K562 (cell line): ENCODE measurements around the gene HRAS. TPM values are rescaled to one million over a fixed set of nuclear protein-coding genes. Genes with fewer than 3 reads are reported as not detected.

ENCODE experiments used
- ATAC-seq: fragments of 200-7000 bp; cut with Tn5 transposase; 3 replicates; pipeline ENCODE4 v1.9.1; 2020; ENCODE audit warnings: moderate library complexity
- BruUV-seq: library from RNA; stranded (reverse); fragments of 400-500 nt; replicated peaks from 2 replicates; lab custom pipeline; 2021; lab: Mats Ljungman, UMichigan
- CTCF ChIA-PET: fragments of 300-600 bp; formaldehyde crosslinking; extraction: SDS; loops from one replicate; lab custom pipeline; 2021; ENCODE audit warnings: low intra/inter-chr PET ratio; lab: Yijun Ruan, JAX
- POLR2A ChIA-PET: fragments of 300-600, 350-650 bp; sonication (Branson Sonifier 250); formaldehyde crosslinking; extraction: SDS; loops from one replicate; lab custom pipeline; 2021; ENCODE audit warnings: antibody characterized with exemption, inconsistent platforms; lab: Yijun Ruan, JAX
- DNase-seq, 4 experiments: peaks; one replicate each; pipeline versions ENCODE4 v3.0.0 to v3.0.0-alpha.2; 2011 to 2018; ENCODE audit warnings: low spot score in 3 of 4, mixed read lengths in 3 of 4; ENCODE audit errors: extremely low read depth in 1 of 4
- FAIRE-seq: peaks from 2 replicates; lab custom pipeline; 2011; peaks lifted over from hg19 to GRCh38; lab: Jason Lieb, UNC
- H2AFZ ChIP-seq: 2 replicates; pipeline ENCODE4 v1.6.0; 2011; ENCODE audit warnings: low read depth, low read length, control low read depth, inconsistent platforms
- H3K27ac ChIP-seq: fragments of 200-600 bp; 3 replicates; pipeline ENCODE4 v1.8.0; 2011; ENCODE audit warnings: low read depth, mild to moderate bottlenecking, control low read depth, inconsistent platforms, low read length, moderate library complexity, mixed read lengths; ENCODE audit errors: extremely low read depth
- H3K27me3 ChIP-seq, 2 experiments: fragments of 300-600 bp in 1 of 2; 2 replicates in 1 of 2; 3 replicates in 1 of 2; pipeline versions ENCODE4 v1.6.0 to v1.8.0; 2011; ENCODE audit warnings: inconsistent platforms in 2 of 2, low read length in 2 of 2, mild to moderate bottlenecking in 1 of 2, mixed read lengths in 1 of 2, moderate library complexity in 1 of 2; ENCODE audit not compliant: control insufficient read depth in 2 of 2, insufficient read depth in 2 of 2
- H3K36me3 ChIP-seq: fragments of 300-600 bp; 3 replicates; pipeline ENCODE4 v1.8.0; 2011; ENCODE audit warnings: mild to moderate bottlenecking, low read length, inconsistent platforms; ENCODE audit not compliant: control insufficient read depth, insufficient read depth
- H3K4me1 ChIP-seq, 2 experiments: fragments of 200-600 bp in 1 of 2; replicated peaks in 1 of 2; 2 replicates in 1 of 2; 3 replicates in 1 of 2; pipeline versions ENCODE4 v1.5.1 to v1.8.0; 2011; ENCODE audit warnings: inconsistent platforms in 2 of 2, low read length in 2 of 2, mild to moderate bottlenecking in 1 of 2, mixed read lengths in 1 of 2, moderate library complexity in 1 of 2; ENCODE audit not compliant: control insufficient read depth in 2 of 2, insufficient read depth in 2 of 2
- H3K4me2 ChIP-seq: 2 replicates; pipeline ENCODE4 v1.6.1; 2011; ENCODE audit warnings: low read length, control low read depth, inconsistent platforms, mixed read lengths; ENCODE audit not compliant: insufficient read depth
- H3K4me3 ChIP-seq: fragments of 200-600 bp; sonication (generic), shearing (Covaris generic); 2 replicates; pipeline ENCODE4 v1.5.1; 2016; ENCODE audit warnings: control low read depth, inconsistent platforms
- H3K79me2 ChIP-seq: fragments of 200-600 bp; 3 replicates; pipeline ENCODE4 v1.8.0; 2011; ENCODE audit warnings: low read length, inconsistent platforms; ENCODE audit not compliant: control insufficient read depth, insufficient read depth
- H3K9ac ChIP-seq, 2 experiments: 2 replicates each; pipeline versions ENCODE4 v1.6.0 to v1.6.1; 2011; ENCODE audit warnings: low read depth in 2 of 2, low read length in 2 of 2, control low read depth in 1 of 2, inconsistent platforms in 1 of 2, mild to moderate bottlenecking in 1 of 2, mixed read lengths in 1 of 2; ENCODE audit not compliant: insufficient read depth in 1 of 2
- H3K9me1 ChIP-seq: one replicate; pipeline ENCODE4 v1.6.0; 2011; ENCODE audit warnings: inconsistent platforms, mild to moderate bottlenecking, low read length, moderate library complexity; ENCODE audit not compliant: control insufficient read depth, insufficient read depth
- H3K9me3 ChIP-seq: replicated peaks from 2 replicates; pipeline ENCODE4 v1.5.1; 2011; ENCODE audit warnings: low read depth, low read length, inconsistent platforms; ENCODE audit not compliant: control insufficient read depth, insufficient read depth
- H4K20me1 ChIP-seq: replicated peaks from 2 replicates; pipeline ENCODE4 v1.6.1; 2011; ENCODE audit warnings: low read length, inconsistent platforms, mixed read lengths; ENCODE audit not compliant: control insufficient read depth, insufficient read depth
- ARID1B ChIP-seq: fragments of 450-650 bp; IDR thresholded peaks from 2 replicates; pipeline ENCODE4 v1.6.1; 2016; ENCODE audit warnings: antibody characterized with exemption, mild to moderate bottlenecking, inconsistent platforms
- EWSR1 ChIP-seq: fragments of 450-650 bp; IDR thresholded peaks from 2 replicates; pipeline ENCODE4 v1.6.1; 2018; ENCODE audit warnings: borderline replicate concordance, mild to moderate bottlenecking, low read depth, moderate library complexity; ENCODE audit not compliant: partially characterized antibody
- POLR2B ChIP-seq: fragments of 450-650 bp; IDR thresholded peaks from 2 replicates; pipeline ENCODE4 v1.6.1; 2018; ENCODE audit warnings: low read depth; ENCODE audit not compliant: partially characterized antibody
- REST ChIP-seq, 2 experiments: fragments of 450-650 bp; formaldehyde crosslinking in 1 of 2; IDR thresholded peaks; 2 replicates each; pipeline versions ENCODE4 v1.4.0 to v1.6.1; 2014 to 2020; ENCODE audit warnings: mild to moderate bottlenecking in 2 of 2, borderline replicate concordance in 1 of 2, low read depth in 1 of 2
- SAFB2 ChIP-seq: fragments of 200-400 bp; formaldehyde crosslinking; IDR thresholded peaks from 2 replicates; pipeline ENCODE4 v1.6.1; 2018; ENCODE audit warnings: borderline replicate concordance, low read length, low read depth, moderate library complexity; ENCODE audit not compliant: severe bottlenecking
- SMAD4 ChIP-seq: fragments of 250-450 bp; sonication (Bioruptor Pico); conservative IDR thresholded peaks from 2 replicates; pipeline ENCODE4 v1.8.0; 2021; ENCODE audit warnings: inconsistent platforms, mild to moderate bottlenecking, moderate library complexity
- THRB ChIP-seq: fragments of 450-650 bp; formaldehyde crosslinking; conservative IDR thresholded peaks from 2 replicates; pipeline ENCODE4 v1.4.0; 2022; ENCODE audit warnings: mild to moderate bottlenecking, missing genetic modification characterization
- WGBS: fragments of 100-300 bp; shearing (Covaris generic); methylation state at CpG from one replicate; pipeline ENCODE4 v1.1.6; 2016; ENCODE audit warnings: low coverage, mixed read lengths; ENCODE audit not compliant: insufficient coverage; ENCODE audit errors: missing lambda C conversion rate; 5-methylcytosine and 5-hydroxymethylcytosine counted together
- in situ Hi-C: fragments of 300-500 bp; cut with MboI; formaldehyde crosslinking; loops from 4 replicates; pipeline ENCODE4 v1.15.0; 2018; ENCODE audit warnings: inconsistent platforms, mixed read lengths
- intact Hi-C: fragments of 100-400 bp; cut with micrococcal nuclease; formaldehyde crosslinking; loops from 2 replicates; pipeline ENCODE4 v1.14.2; 2022
- polyA plus RNA-seq, 8 experiments: library from polyadenylated mRNA; depleted of rRNA in 4 of 8; stranded (reverse) in 5 of 8; unstranded in 3 of 8; fragments of >200 nt; fragmentation: Nextera tagmentation in 2 of 8; fragmentation: Illumina TruSeq in 1 of 8; extraction: Ambion mirVana in 2 of 8; extraction: Trizol in 1 of 8; gene quantifications; 2 replicates each; pipeline versions ENCODE4 v1.2.1 to v1.2.3, GENCODE V29; 2011 to 2014; ENCODE audit warnings: inconsistent platforms in 1 of 8, missing spikeins in 1 of 8
- total RNA-seq, 7 experiments: library from RNA; depleted of rRNA in 6 of 7; stranded (reverse); fragments of >200 nt in 6 of 7; fragmentation: Illumina TruSeq in 2 of 7; extraction: Trizol in 2 of 7; gene quantifications; 2 replicates each; pipeline versions ENCODE4 v1.2.1 to v1.2.3, GENCODE V29; 2011 to 2021; ENCODE audit warnings: low replicate concordance in 1 of 7

HRAS gene
- total and polyA plus RNA-seq, 9 of the 15 experiments (the other 6 are each of a cell fraction or from before 2014, with no cell fraction given): 2.8 to 73.5 (median 29.6) TPM

GRCh38 chr11:488992-489391 lies 46.4 kb downstream of the HRAS start:
- no peak for DNase-seq

More at GRCh38 chr11:488992-489391, 46.4 kb downstream of the HRAS start:
- no peak for ATAC-seq
- no peaks in the 10 kb centered on the region for H3K27me3 ChIP-seq
- no TSS peak for BruUV-seq
- CTCF ChIA-PET: no interaction called here
- no peaks in the 10 kb centered on the region for H3K9me1 ChIP-seq
- H3K4me2 ChIP-seq: no peak overlapping the region
- no peaks in the 10 kb centered on the region for H4K20me1 ChIP-seq
- H3K79me2 ChIP-seq: peaks cover 7% of the 10 kb centered on the region
- H3K9ac ChIP-seq: no peak overlapping the region; a peak in 1 of 4 replicates
- H3K4me3 ChIP-seq: no peak overlapping the region
- in situ Hi-C loops: no loop called here
- FAIRE-seq: no peak
- peaks cover 2% of the 10 kb centered on the region; the same call in 1 of the 2 replicates for H3K9me3 ChIP-seq
- peaks cover 0 to 31% of the 10 kb centered on the region in 2 experiments; a peak in 2 of 5 replicates for H3K4me1 ChIP-seq
- no peak for TF ChIP-seq THRB (CRISPR knock-in tag)
- TF ChIP-seq ARID1B: no peak
- TF ChIP-seq SMAD4 (CRISPR knock-in tag): no peak
- TF ChIP-seq EWSR1: no peak
- TF ChIP-seq REST (IDR thresholded peaks at IDR 0.05; ENCODE audit: borderline replicate concordance): no peak
- no peak for TF ChIP-seq REST (CRISPR knock-in tag; IDR thresholded peaks at IDR 0.05; ENCODE audit: low read depth)
- no peak for TF ChIP-seq SAFB2
- no peak for TF ChIP-seq POLR2B
- 96% methylated on average over 11 of the region's 19 CpGs for WGBS
- POLR2A ChIA-PET: interaction anchor here (0.6 kb wide), 1 partner anchor 21 kb away, joined by 3 read pairs; no protein-coding TSS in a partner anchor
- peaks cover 63% of the 10 kb centered on the region; the same call in 2 of the 3 replicates for H3K36me3 ChIP-seq
- intact Hi-C loops: no loop called here
- H2AFZ ChIP-seq: no peak overlapping the region
- no peak overlapping the region for H3K27ac ChIP-seq
